H1 (cell line): ENCODE data around the gene DCDC2C. TPM values are rescaled to one million over a fixed set of nuclear protein-coding genes. Genes with fewer than 3 reads are reported as not detected.

ENCODE experiments used
- ASH2L ChIP-seq: fragments of 200-600, 300-600 bp; sonication (generic); IDR thresholded peaks from one replicate; pipeline ENCODE4 v1.7.1; 2017; ENCODE audit warnings: low read length
- BCL11A ChIP-seq, 2 experiments: IDR thresholded peaks; one replicate each; pipeline ENCODE4 v1.6.1; 2011; ENCODE audit warnings: low read depth in 2 of 2, low read length in 2 of 2, mild to moderate bottlenecking in 2 of 2
- CHD7 ChIP-seq: fragments of 300-600 bp; sonication (generic); IDR thresholded peaks from 2 replicates; pipeline ENCODE4 v1.7.1; 2012; ENCODE audit warnings: low read length, moderate library complexity, mild to moderate bottlenecking, inconsistent platforms; ENCODE audit not compliant: insufficient replicate concordance
- CTBP2 ChIP-seq: IDR thresholded peaks from 2 replicates; pipeline ENCODE4 v1.7.0; 2011; ENCODE audit warnings: borderline replicate concordance, mild to moderate bottlenecking, moderate library complexity, mixed read lengths, low read length; ENCODE audit not compliant: insufficient read depth, insufficient read length
- EP300 ChIP-seq, 2 experiments: IDR thresholded peaks; 1 replicate in 1 of 2; 2 replicates in 1 of 2; pipeline ENCODE4 v1.6.1; 2011 to 2012; ENCODE audit warnings: low read depth in 2 of 2, low read length in 2 of 2, mild to moderate bottlenecking in 2 of 2, borderline replicate concordance in 1 of 2, inconsistent platforms in 1 of 2, moderate library complexity in 1 of 2
- FOSL1 ChIP-seq: IDR thresholded peaks from 2 replicates; pipeline ENCODE4 v1.6.1; 2011; ENCODE audit warnings: mild to moderate bottlenecking, low read depth, low read length, moderate library complexity; ENCODE audit not compliant: insufficient read depth
- JUN ChIP-seq: IDR thresholded peaks from 2 replicates; pipeline ENCODE4 v1.6.1; 2011; ENCODE audit warnings: low read depth, mild to moderate bottlenecking, improper control_type of control experiment, low read length
- MAX ChIP-seq: IDR thresholded peaks from 2 replicates; pipeline ENCODE4 v1.6.1; 2012; ENCODE audit warnings: inconsistent platforms
- NANOG ChIP-seq: IDR thresholded peaks from 2 replicates; pipeline ENCODE4 v1.6.1; 2011; ENCODE audit warnings: low read length, low read depth, mild to moderate bottlenecking, inconsistent platforms; ENCODE audit not compliant: insufficient read depth, poor library complexity, severe bottlenecking
- POLR2A ChIP-seq, 2 experiments: IDR thresholded peaks; 1 replicate in 1 of 2; 2 replicates in 1 of 2; pipeline ENCODE4 v1.6.1; 2011; ENCODE audit warnings: low read depth in 2 of 2, low read length in 2 of 2, mild to moderate bottlenecking in 2 of 2; ENCODE audit errors: control extremely low read depth in 1 of 2
- TBP ChIP-seq: IDR thresholded peaks from 2 replicates; pipeline ENCODE4 v1.6.1; 2011; ENCODE audit warnings: low read depth, low read length, improper control_type of control experiment
- TCF12 ChIP-seq: IDR thresholded peaks from 2 replicates; pipeline ENCODE4 v1.6.1; 2011; ENCODE audit warnings: low read depth, mild to moderate bottlenecking, low read length
- polyA plus RNA-seq, 7 experiments: library from polyadenylated mRNA; depleted of rRNA in 3 of 7; stranded (reverse) in 5 of 7; unstranded in 2 of 7; fragments of >200 nt in 5 of 7; fragments of 200-250 nt in 2 of 7; gene quantifications; 1 replicate in 5 of 7; 2 replicates in 1 of 7; 4 replicates in 1 of 7; pipeline versions ENCODE4 v1.2.1 to v1.2.3, GENCODE V29; 2011 to 2013; ENCODE audit warnings: missing spikeins in 2 of 7, mixed read lengths in 2 of 7
- total RNA-seq: library from RNA; stranded (reverse); fragmentation: NEBNext Ultra II Directional; extraction: Animal tissue kit (Norgen Biotek cat#: 25700); gene quantifications from 2 replicates; pipeline ENCODE4 v1.2.1, GENCODE V29; 2021

The DCDC2C gene
- total and polyA plus RNA-seq, 2 of the 8 experiments (the other 6 are each of a cell fraction or from before 2014, with no cell fraction given): 0.50 TPM; not detected in 1

GRCh38 chr2:3670941-3671340 lies 32.4 kb upstream of the DCDC2C start (continued):
- TF ChIP-seq CHD7: no peak
- no peak for TF ChIP-seq MAX
- no peak for TF ChIP-seq FOSL1
- TF ChIP-seq NANOG: no peak
- TF ChIP-seq POLR2A (IDR thresholded peaks at IDR 0.05; ENCODE audit: control extremely low read depth in 1 of 2, low read depth in 2 of 2, low read length in 2 of 2): no peak
- no peak for TF ChIP-seq TCF12
- no peak for TF ChIP-seq TBP
- no peak for TF ChIP-seq ASH2L
- TF ChIP-seq JUN: no peak
- no peak for TF ChIP-seq BCL11A (IDR thresholded peaks at IDR 0.05; ENCODE audit: low read depth in 2 of 2, low read length in 2 of 2)
- TF ChIP-seq EP300 (IDR thresholded peaks at IDR 0.05; ENCODE audit: borderline replicate concordance in 1 of 2, low read depth in 2 of 2, low read length in 2 of 2): no peak
- TF ChIP-seq CTBP2: no peak
